ENCODE results near the gene PACRG. TPM values are rescaled to one million over a fixed set of nuclear protein-coding genes. Genes with fewer than 3 reads are reported as not detected.

PACRG gene
- total RNA-seq, 4 donors from 2014 or later: 0.29 to 1.6 (median 0.61) TPM

DNA sequence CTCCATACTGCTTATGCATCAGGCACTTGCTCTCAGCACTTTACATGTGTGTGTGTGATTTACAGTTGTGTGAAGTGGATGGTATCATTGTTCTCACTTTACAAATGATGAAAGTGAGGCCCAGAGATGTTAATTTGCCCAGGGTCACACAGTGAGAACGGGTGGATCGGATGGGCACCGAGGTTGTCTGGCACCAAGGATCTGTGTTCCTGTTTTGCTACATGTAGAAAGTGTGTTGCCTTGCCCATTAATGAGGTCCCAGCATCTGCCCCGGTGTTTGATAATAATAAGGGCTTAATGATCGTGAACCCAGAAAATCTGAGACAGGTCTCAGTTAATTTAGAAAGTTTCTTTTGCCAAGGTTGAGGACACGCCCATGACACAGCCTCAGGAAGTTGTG lies 470.6 kb downstream of the PACRG start:
- TF ChIP-seq POLR2A (IDR thresholded peaks at IDR 0.05): no peak
- TF ChIP-seq, protein P1, sequence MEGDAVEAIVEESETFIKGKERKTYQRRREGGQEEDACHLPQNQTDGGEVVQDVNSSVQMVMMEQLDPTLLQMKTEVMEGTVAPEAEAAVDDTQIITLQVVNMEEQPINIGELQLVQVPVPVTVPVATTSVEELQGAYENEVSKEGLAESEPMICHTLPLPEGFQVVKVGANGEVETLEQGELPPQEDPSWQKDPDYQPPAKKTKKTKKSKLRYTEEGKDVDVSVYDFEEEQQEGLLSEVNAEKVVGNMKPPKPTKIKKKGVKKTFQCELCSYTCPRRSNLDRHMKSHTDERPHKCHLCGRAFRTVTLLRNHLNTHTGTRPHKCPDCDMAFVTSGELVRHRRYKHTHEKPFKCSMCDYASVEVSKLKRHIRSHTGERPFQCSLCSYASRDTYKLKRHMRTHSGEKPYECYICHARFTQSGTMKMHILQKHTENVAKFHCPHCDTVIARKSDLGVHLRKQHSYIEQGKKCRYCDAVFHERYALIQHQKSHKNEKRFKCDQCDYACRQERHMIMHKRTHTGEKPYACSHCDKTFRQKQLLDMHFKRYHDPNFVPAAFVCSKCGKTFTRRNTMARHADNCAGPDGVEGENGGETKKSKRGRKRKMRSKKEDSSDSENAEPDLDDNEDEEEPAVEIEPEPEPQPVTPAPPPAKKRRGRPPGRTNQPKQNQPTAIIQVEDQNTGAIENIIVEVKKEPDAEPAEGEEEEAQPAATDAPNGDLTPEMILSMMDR (IDR thresholded peaks at IDR 0.05 in 4 of 5, conservative IDR thresholded peaks at IDR 0.05 in 1 of 5): no peak
- Histone ChIP-seq H3K27me3 (no peaks in the 10 kb centered on the region), H3K27ac (no peak overlapping the region), H3K36me3 (no peaks in the 10 kb centered on the region), H3K4me3 (no peak overlapping the region), H3K4me1 (no peaks in the 10 kb centered on the region), H3K9me3 (no peaks in the 10 kb centered on the region)
- ATAC-seq (no peak), DNase-seq (no peak)
- in situ Hi-C loops (cut with MboI; ENCODE audit: low sequenced_read_pairs in 4 of 4) (loop anchor here in 1 of 4 donors (25.0 kb wide), 1 partner anchor 364 kb away; no protein-coding TSS in a partner anchor), intact Hi-C loops (cut with DNase I; ENCODE audit: low total_unique reads) (no loop called here)

DNA sequence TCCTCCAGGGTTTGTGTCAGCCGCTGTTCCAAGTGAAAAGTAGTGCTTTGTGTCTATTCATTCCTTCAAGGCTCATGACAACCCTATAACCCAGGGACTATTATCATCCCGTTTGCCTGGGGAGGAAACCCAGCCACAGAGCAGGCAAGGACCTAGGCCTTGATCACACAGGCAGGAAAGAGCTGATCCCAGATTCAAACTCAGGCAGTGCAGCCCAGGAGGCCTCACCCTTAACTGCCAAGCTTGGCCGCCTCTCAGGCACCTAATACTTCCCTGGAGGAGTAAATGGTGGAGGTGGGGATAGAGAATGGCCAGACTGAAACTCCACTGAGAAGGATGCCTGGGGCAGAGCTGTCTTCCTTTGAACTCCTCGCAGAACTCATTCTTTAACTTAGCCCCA lies 471.6 kb downstream of the PACRG start:
- no peaks in the 10 kb centered on the region for H3K4me1 ChIP-seq
- no peaks in the 10 kb centered on the region for H3K36me3 ChIP-seq
- intact Hi-C loops (cut with DNase I; ENCODE audit: low total_unique reads): no loop called here
- DNase-seq: no peak
- no peak overlapping the region for H3K4me3 ChIP-seq
- H3K27me3 ChIP-seq: no peaks in the 10 kb centered on the region
- H3K9me3 ChIP-seq: no peaks in the 10 kb centered on the region
- TF ChIP-seq POLR2A (IDR thresholded peaks at IDR 0.05): no peak
- TF ChIP-seq, protein P1 (IDR thresholded peaks at IDR 0.05 in 4 of 5, conservative IDR thresholded peaks at IDR 0.05 in 1 of 5): no peak
- in situ Hi-C loops (cut with MboI; ENCODE audit: low sequenced_read_pairs in 4 of 4): loop anchor here in 1 of 4 donors (25.0 kb wide), 1 partner anchor 363 kb away; no protein-coding TSS in a partner anchor
- no peak overlapping the region for H3K27ac ChIP-seq
- ATAC-seq: no peak

DNA sequence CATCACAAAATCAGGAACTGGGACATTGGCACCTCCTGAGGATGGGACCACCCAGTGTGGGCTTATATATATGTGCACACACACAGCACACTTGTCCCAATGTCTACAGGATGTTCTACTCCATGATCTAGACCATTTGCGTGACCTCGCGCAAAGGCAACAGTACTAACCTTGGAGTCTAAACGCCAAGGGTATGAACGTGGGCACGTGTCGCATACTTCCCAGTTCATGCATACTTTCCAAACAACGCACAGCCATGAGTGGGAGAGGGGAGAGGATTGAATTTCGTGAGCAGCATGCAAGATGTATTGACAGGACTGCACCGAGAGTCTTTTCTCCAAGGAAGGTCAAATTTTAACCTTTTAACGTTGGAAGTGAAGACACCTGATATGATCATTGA lies 472.5 kb downstream of the PACRG start:
- ATAC-seq (no peak), DNase-seq (no peak)
- Histone ChIP-seq H3K36me3 (no peaks in the 10 kb centered on the region), H3K27me3 (no peaks in the 10 kb centered on the region), H3K4me3 (no peak overlapping the region), H3K9me3 (no peaks in the 10 kb centered on the region), H3K4me1 (no peaks in the 10 kb centered on the region), H3K27ac (no peak overlapping the region)
- no peak for TF ChIP-seq POLR2A (IDR thresholded peaks at IDR 0.05)
- TF ChIP-seq, protein P1 (IDR thresholded peaks at IDR 0.05 in 4 of 5, conservative IDR thresholded peaks at IDR 0.05 in 1 of 5): no peak
- in situ Hi-C loops (cut with MboI; ENCODE audit: low sequenced_read_pairs in 4 of 4): no loop called here
- intact Hi-C loops (cut with DNase I; ENCODE audit: low total_unique reads): no loop called here

DNA sequence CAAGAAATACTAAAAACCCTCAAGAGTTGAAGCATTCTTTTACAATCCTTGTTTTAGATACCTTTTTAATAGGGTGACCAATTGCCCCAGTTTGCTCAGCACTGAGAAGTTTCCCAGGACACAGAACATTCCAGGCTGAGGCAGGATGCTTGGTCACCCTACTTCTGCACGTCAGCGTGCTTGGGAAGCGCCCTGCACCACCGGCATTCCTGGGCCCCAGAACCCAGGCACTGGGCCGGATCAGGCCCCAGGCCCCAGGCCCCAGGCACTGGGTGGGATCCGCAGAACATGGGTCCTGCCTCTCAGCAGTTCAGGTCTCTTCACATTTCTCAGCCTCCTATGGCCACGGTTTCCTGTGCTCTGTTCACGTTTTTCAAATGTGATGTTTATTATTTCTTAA lies 472.9 kb downstream of the PACRG start:
- in situ Hi-C loops (cut with MboI; ENCODE audit: low sequenced_read_pairs in 4 of 4) (no loop called here), intact Hi-C loops (cut with DNase I; ENCODE audit: low total_unique reads) (no loop called here)

More for the DNA sequence above, 472.9 kb downstream of the PACRG start:
- DNase-seq: no peak
- TF ChIP-seq, protein P1 (IDR thresholded peaks at IDR 0.05 in 4 of 5, conservative IDR thresholded peaks at IDR 0.05 in 1 of 5): no peak
- TF ChIP-seq POLR2A (IDR thresholded peaks at IDR 0.05): no peak
- H3K4me3 ChIP-seq: no peak overlapping the region
- no peaks in the 10 kb centered on the region for H3K36me3 ChIP-seq
- no peak for ATAC-seq
- H3K9me3 ChIP-seq: no peaks in the 10 kb centered on the region
- H3K27me3 ChIP-seq: no peaks in the 10 kb centered on the region
- no peak overlapping the region for H3K27ac ChIP-seq
- no peaks in the 10 kb centered on the region for H3K4me1 ChIP-seq

Measured in gastrocnemius medialis (tissue), 4 donors.